HG02759 (cell line): ENCODE results near the gene HSPB2.
A peak's percentile ranks its signal among the peaks of the same experiment; 100 is the strongest.

Source experiments
- ATAC-seq: cut with Tn5 transposase; IDR thresholded peaks from one replicate; pipeline ENCODE4 v1.9.1; 2021; ENCODE audit warnings: mild to moderate bottlenecking, moderate library complexity; ENCODE audit not compliant: unreplicated experiment

The HSPB2 gene

GRCh38 chr11:111937461-111937769 is 24.9 kb downstream of the HSPB2 start:
- ATAC-seq: no peak

GRCh38 chr11:111937844-111938243 is 25.3 kb downstream of the HSPB2 start:
- ATAC-seq: no peak

- ATAC-seq: peak; percentile 92
Observed at GRCh38 chr11:111938687-111939160, 26.2 kb downstream of the HSPB2 start.

- ATAC-seq: no peak
Observed at GRCh38 chr11:111939836-111940604, 27.5 kb downstream of the HSPB2 start.

DNA sequence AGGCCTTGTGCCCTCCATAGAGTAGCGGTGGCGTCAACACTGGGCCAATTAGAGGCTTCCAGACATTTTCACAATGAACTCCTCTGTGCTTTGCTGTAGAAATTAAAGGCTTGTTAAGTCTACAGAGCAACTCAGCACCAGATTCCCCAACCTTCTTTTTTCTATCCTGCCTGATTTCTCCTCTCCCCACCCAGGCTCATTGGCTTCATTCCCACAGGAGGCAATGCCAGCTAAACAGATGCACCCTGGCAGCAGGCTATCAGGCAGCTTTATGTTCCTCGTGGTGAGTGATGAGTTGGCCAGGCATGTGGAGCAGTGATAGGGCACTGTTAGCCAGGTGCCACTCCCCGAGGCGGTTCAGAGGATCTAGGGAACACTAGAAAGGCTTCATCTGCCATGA is 29.4 kb downstream of the HSPB2 start:
- no peak for ATAC-seq

DNA sequence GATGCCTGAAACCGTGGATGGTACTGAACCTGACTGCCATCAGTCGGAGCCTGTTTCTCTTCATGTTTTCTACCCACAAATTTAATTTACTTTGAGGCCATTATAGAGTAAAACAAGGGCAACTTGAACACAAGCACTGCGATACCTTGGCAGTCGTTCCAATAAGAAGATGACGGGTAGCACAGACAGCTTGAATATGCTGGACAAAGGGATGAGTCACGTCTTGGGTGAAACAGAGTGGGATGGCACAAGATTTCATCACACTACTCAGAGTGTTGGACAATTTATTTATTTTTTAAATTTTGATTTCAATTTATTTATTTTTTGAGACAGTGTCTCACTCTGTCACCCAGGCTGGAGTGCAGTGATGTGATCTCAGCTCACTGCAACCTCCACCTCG is 30.3 kb downstream of the HSPB2 start:
- no peak for ATAC-seq

DNA sequence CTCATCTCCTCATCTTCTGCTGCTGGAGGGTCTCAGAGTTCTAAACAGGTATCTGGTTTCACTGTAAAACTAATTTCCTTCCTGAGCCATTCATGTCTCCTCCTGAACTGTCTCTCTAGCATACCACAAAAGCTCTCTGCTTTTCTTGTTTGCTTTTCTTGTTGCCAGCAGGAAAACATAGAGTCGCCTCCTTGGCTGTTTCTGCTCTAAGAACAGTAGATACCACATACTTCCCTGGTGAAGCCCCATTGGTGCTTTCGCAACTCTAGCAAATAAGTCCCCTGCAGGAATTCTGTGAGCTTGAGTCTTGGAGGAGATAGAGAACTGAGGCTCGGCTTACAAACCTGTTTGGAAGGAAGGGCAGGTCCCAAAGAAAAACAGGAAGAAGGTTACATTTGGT is 31.6 kb downstream of the HSPB2 start:
- no peak for ATAC-seq

GRCh38 chr11:111944651-111945051 is 32.1 kb downstream of the HSPB2 start:
- ATAC-seq: no peak

DNA sequence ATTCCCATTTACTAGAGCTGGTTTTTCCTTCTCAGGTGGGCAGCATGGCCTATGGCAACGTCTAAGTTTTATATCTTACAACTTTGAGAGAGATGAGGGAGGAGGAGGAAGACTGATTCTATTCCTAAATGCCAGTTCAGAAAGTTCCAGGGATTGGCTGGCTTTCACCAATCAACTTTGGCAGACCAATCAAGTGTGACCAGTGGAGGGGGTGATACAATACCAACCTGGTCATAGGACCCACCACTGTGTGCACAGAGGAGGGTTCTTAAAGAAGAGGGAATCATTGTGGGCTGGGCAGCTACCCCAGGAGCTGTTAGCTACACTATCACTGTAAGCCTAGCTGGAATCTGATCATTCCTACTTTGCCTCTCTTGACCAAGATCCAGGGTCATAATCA is 32.7 kb downstream of the HSPB2 start:
- no peak for ATAC-seq

GRCh38 chr11:111946499-111946898 is 34.0 kb downstream of the HSPB2 start:
- ATAC-seq: no peak

DNA sequence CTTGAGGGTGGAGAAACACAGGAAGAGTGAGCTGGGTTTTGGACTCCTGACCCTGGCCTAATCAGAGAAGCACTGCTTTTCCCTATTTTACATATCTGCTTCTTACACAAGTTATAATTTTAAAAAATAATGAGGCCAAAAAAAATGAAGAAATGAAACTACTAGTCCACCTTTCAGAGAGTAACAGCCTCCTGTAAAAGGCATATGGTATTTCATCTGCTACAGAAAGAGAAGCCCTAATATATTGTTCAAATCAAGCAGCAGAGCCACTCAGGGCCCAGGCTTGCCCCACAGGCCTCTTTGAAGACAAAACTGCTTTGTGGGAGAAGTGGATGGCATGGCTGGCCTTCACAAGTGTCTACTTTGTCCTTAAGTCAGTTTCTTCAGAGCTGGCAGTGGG is 34.6 kb downstream of the HSPB2 start:
- ATAC-seq: no peak

- ATAC-seq: no peak
Observed at GRCh38 chr11:111949519-111950426, 37.2 kb downstream of the HSPB2 start.

GRCh38 chr11:111951565-111951964 is 39.0 kb downstream of the HSPB2 start:
- ATAC-seq: no peak

GRCh38 chr11:111954154-111954553 is 41.6 kb downstream of the HSPB2 start:
- no peak for ATAC-seq

- ATAC-seq: no peak
Observed at GRCh38 chr11:111957663-111958444, 45.3 kb downstream of the HSPB2 start.

- no peak for ATAC-seq
Observed at GRCh38 chr11:111960916-111961315, 48.4 kb downstream of the HSPB2 start.

DNA sequence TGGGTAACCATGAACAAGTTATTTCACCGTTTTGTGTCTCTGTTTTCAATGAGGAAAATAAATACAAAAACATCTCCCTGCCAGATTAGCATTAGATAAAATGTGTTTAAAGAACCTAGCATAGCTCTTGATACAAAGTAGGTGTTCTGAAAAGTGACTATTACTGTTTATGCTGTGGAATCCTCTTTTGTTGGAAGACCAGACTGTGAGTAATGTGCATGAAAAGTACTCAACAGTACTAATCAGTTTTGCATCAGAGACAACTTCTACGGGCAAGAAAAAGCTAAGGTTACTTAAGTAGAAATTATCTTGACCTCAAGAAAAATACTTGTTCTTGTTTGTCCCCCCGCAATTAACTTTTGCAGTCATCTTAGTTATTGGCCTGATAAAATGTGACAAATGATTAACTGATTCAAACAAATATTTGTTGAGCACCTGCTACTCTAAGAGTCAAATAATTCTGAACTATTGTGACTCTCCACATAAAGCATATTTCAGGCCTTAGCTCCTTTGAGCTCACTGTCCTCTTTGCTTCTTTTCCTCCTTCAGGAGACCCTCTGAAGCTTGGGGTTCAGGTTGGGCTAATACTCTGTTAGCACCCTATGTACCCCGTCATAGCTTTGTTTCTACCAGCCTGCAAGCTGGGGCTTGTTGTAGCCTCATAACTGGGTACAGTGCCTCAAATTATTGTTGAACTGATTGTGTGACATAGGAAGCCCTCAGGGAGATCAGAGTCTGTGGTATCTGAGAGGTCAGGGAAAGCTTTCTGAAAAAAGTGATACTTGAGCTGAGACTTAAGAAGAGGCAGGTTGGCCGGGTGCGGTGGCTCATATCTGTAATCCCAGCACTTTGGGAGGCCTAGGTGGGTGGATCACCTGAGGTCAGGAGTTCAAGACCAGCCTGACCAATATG is 49.1 kb downstream of the HSPB2 start:
- no peak for ATAC-seq
